NCI-H748 treated with DMSO at 0.1 percent for 48 hours (cell line): ENCODE measurements around the gene XXYLT1.

Source experiments
- DNase-seq: peaks from one replicate; lab custom pipeline; 2025; lab: John Stamatoyannopoulos, UW

XXYLT1 gene

GRCh38 chr3:195077611-195078540 lies 193.1 kb downstream of the XXYLT1 start:
- no peak for DNase-seq

DNA sequence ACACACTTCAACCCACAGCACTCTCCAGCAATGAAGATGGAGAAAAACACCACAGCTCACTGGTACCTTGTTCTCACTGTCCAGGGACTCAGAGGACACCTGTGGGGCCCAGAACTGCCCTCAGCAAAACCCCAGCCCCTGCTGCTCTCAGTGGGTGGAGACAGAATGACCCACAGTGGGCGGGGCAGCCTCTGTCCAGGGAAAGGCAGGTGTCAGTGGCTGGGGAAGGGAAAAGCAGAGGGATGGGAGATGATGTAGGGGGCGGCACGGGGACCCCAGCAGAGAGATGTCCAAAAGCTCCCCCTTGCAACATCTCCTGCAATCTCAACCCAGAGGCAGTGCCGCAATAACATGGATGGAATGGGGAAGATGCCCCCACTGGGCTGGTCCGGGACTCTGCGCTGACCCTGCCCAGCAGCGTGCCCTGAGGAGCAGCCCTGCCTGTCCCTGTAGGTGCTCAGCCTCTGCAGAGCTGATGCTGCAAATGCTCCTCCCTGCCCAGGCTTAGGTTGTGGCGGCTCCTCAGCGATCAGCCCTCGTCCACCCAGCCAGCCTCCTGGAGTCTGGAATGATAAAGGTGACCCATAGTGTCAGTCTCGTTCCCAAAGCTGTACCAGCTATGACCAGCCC lies 193.9 kb downstream of the XXYLT1 start:
- no peak for DNase-seq

DNA sequence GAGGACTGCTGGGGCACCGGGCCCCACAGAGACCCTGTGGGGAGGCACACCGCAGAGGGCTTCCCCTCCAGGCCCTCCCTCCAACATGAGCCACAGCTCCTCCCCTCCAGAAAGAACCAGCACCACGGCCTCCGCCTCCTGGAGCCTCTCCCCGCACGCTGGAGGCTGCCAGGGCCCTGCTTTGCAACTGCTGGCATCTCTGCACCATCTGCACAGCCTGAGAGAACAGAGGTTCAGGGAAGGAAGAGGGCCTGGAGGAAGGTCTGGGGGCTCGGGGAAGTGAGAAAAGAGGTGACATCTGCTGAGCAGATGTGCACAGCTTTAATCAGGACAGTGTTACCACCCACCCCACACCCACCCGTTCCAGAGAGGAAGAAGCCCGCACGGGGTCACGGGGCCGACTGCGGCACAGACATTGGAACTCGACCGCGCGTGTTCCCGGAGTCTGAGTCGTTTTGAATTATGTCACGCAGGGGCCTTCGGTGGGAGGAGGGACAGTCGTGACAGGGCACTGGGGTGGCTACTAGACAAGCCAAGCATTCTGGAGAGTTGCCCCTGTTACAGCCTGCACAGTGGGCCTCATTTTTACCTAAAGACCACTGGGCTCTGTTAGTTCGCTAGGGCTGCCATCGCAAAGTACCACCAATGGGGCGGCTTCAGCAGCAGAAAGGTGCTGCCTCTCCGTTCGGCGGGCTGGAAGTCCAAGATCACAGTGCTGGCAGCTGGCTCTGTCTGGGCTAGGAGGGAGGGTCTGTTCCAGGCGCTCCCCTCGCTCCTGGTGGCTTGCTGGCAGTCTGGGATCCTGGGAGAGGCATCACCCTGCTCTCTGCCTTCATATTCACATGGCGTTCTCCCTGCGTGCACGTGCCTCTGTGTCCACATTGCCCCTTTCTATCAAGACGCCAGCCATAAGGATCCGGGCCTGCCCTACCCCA lies 194.8 kb downstream of the XXYLT1 start:
- no peak for DNase-seq

GRCh38 chr3:195075199-195075940 lies 195.6 kb downstream of the XXYLT1 start:
- no peak for DNase-seq

GRCh38 chr3:195073866-195074860 lies 196.8 kb downstream of the XXYLT1 start:
- DNase-seq, result no peak

GRCh38 chr3:195072916-195073564 lies 197.9 kb downstream of the XXYLT1 start:
- DNase-seq, result no peak

GRCh38 chr3:195071916-195072820 lies 198.8 kb downstream of the XXYLT1 start:
- no peak for DNase-seq

GRCh38 chr3:195071011-195071728 lies 199.8 kb downstream of the XXYLT1 start:
- no peak for DNase-seq

DNA sequence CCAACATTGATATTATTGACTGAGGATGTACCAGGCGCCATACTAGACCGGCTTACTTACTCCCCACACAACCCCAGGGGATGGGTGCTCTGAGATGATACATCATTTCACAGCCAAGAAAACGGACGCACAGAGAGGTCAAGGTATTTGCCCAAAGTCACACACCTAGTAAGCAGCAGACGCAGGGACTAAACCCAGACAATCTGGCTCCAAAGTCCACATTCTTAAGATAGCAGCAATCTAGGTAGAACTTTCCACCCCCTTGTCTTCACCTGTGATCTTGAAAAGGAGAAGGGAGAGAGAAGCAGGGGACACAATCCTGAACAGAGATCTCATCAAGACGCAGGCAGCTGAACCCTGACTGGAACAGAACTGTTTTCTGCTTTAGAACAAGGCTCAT lies 200.6 kb downstream of the XXYLT1 start:
- no peak for DNase-seq

GRCh38 chr3:195069501-195070251 lies 201.3 kb downstream of the XXYLT1 start:
- no peak for DNase-seq

DNA sequence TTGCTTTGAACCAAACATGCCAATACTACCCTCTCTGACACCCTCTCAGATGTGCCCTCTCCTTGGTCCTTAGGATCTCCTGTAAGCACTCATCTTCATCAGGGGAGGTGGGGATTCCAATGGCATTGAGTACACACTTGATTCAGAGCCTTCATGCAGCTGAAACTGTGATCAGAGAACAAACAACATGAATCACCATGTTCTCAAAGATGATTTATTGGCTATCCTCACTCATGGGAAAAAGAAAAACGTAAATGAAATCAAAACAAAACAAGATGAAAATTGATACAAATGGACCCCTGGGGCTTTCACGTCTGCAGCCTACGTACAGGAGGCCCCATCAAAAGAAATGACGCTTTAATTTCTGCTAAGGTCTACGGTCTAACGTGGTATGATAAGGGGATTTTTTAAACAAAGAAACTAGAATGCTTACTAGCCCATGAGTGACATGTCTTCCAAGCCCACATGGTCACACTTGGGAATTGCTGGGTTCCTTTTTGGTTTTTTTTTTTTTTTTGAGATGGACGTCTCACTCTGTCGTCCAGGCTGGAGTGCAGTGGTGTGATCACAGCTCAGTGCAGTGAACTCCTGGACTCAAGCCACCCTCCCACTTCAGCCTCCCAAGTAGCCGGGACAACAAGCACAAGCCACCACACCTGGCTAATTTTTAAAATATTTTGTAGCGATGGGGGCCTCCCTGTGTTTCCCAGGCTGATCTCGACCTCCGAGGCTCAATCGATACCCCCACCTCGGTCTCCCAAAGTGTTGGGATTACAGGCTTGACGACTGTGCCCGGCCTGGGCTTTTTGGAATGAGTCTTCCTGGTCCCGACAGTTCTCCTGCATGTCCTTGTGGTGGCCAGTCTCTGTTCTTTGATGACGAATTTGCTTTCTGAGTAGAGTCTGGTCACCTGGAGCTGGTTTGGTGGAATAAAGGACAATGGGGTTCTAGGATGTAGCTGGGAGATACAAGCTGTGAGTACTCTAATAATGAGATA lies 202.6 kb downstream of the XXYLT1 start:
- no peak for DNase-seq

GRCh38 chr3:195066441-195066841 lies 204.5 kb downstream of the XXYLT1 start:
- DNase-seq, result no peak

GRCh38 chr3:195065864-195066185 lies 205.1 kb downstream of the XXYLT1 start:
- DNase-seq, result no peak

- no peak for DNase-seq
These were observed 205.7 kb downstream of the XXYLT1 start for GRCh38 chr3:195065142-195065863.

- no peak for DNase-seq
These were observed 206.5 kb downstream of the XXYLT1 start for GRCh38 chr3:195064300-195064931.
